SK-N-SH treated with all-trans-retinoic acid at 6 μM for 48 hours (cell line): Measurements from ENCODE around the gene SLC5A10.

Experiments used
- ATAC-seq: fragments of 200-7000 bp; cut with Tn5 transposase; 3 replicates; pipeline ENCODE4 v1.9.1; 2020; ENCODE audit warnings: mild to moderate bottlenecking, moderate library complexity
- ARNTL ChIP-seq: fragments of 450-650 bp; formaldehyde crosslinking; IDR thresholded peaks from 2 replicates; pipeline ENCODE4 v1.5.0; 2020; ENCODE audit warnings: low read depth, mild to moderate bottlenecking, moderate library complexity, borderline replicate concordance
- BACH2 ChIP-seq: fragments of 250-450 bp; sonication (Bioruptor Pico); IDR thresholded peaks from 2 replicates; pipeline ENCODE4 v1.9.0; 2021; ENCODE audit warnings: mild to moderate bottlenecking, borderline replicate concordance
- CREB5 ChIP-seq: fragments of 250-450 bp; sonication (Bioruptor Pico); IDR thresholded peaks from 2 replicates; pipeline ENCODE4 v1.5.1; 2020; ENCODE audit warnings: low read depth, mild to moderate bottlenecking, moderate library complexity
- CSRNP3 ChIP-seq: fragments of 250-450 bp; sonication (Bioruptor Pico); IDR thresholded peaks from 2 replicates; pipeline ENCODE4 v1.5.1; 2021; ENCODE audit warnings: mild to moderate bottlenecking, moderate library complexity
- ESRRG ChIP-seq: fragments of 250-450 bp; sonication (Bioruptor Pico); IDR thresholded peaks from 2 replicates; pipeline ENCODE4 v1.6.1; 2021; ENCODE audit warnings: mild to moderate bottlenecking
- ISL1 ChIP-seq: fragments of 250-450 bp; sonication (Bioruptor Pico); IDR thresholded peaks from 2 replicates; pipeline ENCODE4 v2.1.2; 2022; ENCODE audit warnings: mild to moderate bottlenecking, moderate library complexity
- OSR1 ChIP-seq: fragments of 250-450 bp; sonication (Bioruptor Pico); IDR thresholded peaks from 2 replicates; pipeline ENCODE4 v1.8.0; 2022; ENCODE audit warnings: moderate library complexity, mild to moderate bottlenecking, inconsistent platforms
- PATZ1 ChIP-seq: fragments of 250-450 bp; sonication (Bioruptor Pico); IDR thresholded peaks from 2 replicates; pipeline ENCODE4 v1.8.0; 2020; ENCODE audit warnings: mild to moderate bottlenecking, moderate library complexity, borderline replicate concordance
- POU6F1 ChIP-seq: fragments of 250-450 bp; sonication (Bioruptor Pico); IDR thresholded peaks from 2 replicates; pipeline ENCODE4 v1.8.0; 2021; ENCODE audit warnings: low read depth, mild to moderate bottlenecking, moderate library complexity, borderline replicate concordance
- PPARA ChIP-seq: fragments of 250-450 bp; sonication (Bioruptor Pico); IDR thresholded peaks from 2 replicates; pipeline ENCODE4 v1.5.0; 2020; ENCODE audit warnings: mild to moderate bottlenecking, borderline replicate concordance
- RARB ChIP-seq: fragments of 250-450 bp; sonication (Bioruptor Pico); IDR thresholded peaks from 2 replicates; pipeline ENCODE4 v1.8.0; 2021; ENCODE audit warnings: mild to moderate bottlenecking, moderate library complexity
- SNAI2 ChIP-seq: fragments of 250-450 bp; sonication (Bioruptor Pico); IDR thresholded peaks from 2 replicates; pipeline ENCODE4 v1.5.0; 2020; ENCODE audit warnings: mild to moderate bottlenecking, moderate library complexity
- TOX ChIP-seq: fragments of 250-450 bp; sonication (Bioruptor Pico); IDR thresholded peaks from 2 replicates; pipeline ENCODE4 v1.8.0; 2021; ENCODE audit warnings: mild to moderate bottlenecking, moderate library complexity, borderline replicate concordance
- TSHZ2 ChIP-seq: fragments of 250-450 bp; sonication (Bioruptor Pico); IDR thresholded peaks from 2 replicates; pipeline ENCODE4 v1.5.0; 2020; ENCODE audit warnings: mild to moderate bottlenecking, moderate library complexity
- ZC3H10 ChIP-seq: fragments of 250-450 bp; sonication (Bioruptor Pico); IDR thresholded peaks from 2 replicates; pipeline ENCODE4 v1.5.1; 2021; ENCODE audit warnings: mild to moderate bottlenecking, moderate library complexity
- ZFP3 ChIP-seq: fragments of 250-450 bp; sonication (Bioruptor Pico); IDR thresholded peaks from 2 replicates; pipeline ENCODE4 v1.5.0; 2020; ENCODE audit warnings: mild to moderate bottlenecking, moderate library complexity
- ZFP30 ChIP-seq: fragments of 450-650 bp; formaldehyde crosslinking; IDR thresholded peaks from 2 replicates; pipeline ENCODE4 v1.5.0; 2022; ENCODE audit warnings: mild to moderate bottlenecking, moderate library complexity
- ZNF565 ChIP-seq: fragments of 450-650 bp; formaldehyde crosslinking; conservative IDR thresholded peaks from 2 replicates; pipeline ENCODE4 v1.5.0; 2020; ENCODE audit warnings: low read depth, mild to moderate bottlenecking, moderate library complexity
- ZNF70 ChIP-seq: fragments of 450-650 bp; formaldehyde crosslinking; IDR thresholded peaks from 2 replicates; pipeline ENCODE4 v1.5.0; 2020; ENCODE audit warnings: mild to moderate bottlenecking, moderate library complexity
- ZNF8 ChIP-seq: fragments of 450-650 bp; formaldehyde crosslinking; IDR thresholded peaks from 2 replicates; pipeline ENCODE4 v1.5.0; 2020; ENCODE audit warnings: mild to moderate bottlenecking, moderate library complexity

The SLC5A10 gene

GRCh38 chr17:18928628-18929125, 23.3 kb upstream of the SLC5A10 start:
- TF ChIP-seq PATZ1 (CRISPR knock-in tag) (no peak), RARB (no peak), ZFP30 (no peak), CSRNP3 (CRISPR knock-in tag) (no peak), POU6F1 (CRISPR knock-in tag) (no peak), CREB5 (CRISPR knock-in tag) (no peak), PPARA (CRISPR knock-in tag) (no peak)
- no peak for ATAC-seq

GRCh38 chr17:18932360-18933055, 19.5 kb upstream of the SLC5A10 start:
- TF ChIP-seq CREB5 (CRISPR knock-in tag) (no peak), CSRNP3 (CRISPR knock-in tag) (no peak), PPARA (CRISPR knock-in tag) (no peak), ZNF565 (CRISPR knock-in tag) (no peak), ESRRG (CRISPR knock-in tag) (no peak), ISL1 (CRISPR knock-in tag) (no peak), PATZ1 (CRISPR knock-in tag) (no peak), TOX (CRISPR knock-in tag) (no peak), ARNTL (CRISPR knock-in tag) (no peak), ZNF8 (CRISPR knock-in tag) (no peak), ZC3H10 (no peak), TSHZ2 (CRISPR knock-in tag) (no peak), OSR1 (CRISPR knock-in tag) (no peak), BACH2 (no peak), SNAI2 (CRISPR knock-in tag) (no peak), ZNF70 (no peak), POU6F1 (CRISPR knock-in tag) (no peak), RARB (no peak), ZFP3 (no peak)
- TF ChIP-seq, all 23 proteins: peak for 0
- ATAC-seq = no peak
